Right lobe of liver (tissue), 6 donors: ENCODE measurements around the gene TBX1. TPM values are rescaled to one million over a fixed set of nuclear protein-coding genes. Genes with fewer than 3 reads are reported as not detected.

Experiments
- ATAC-seq, 4 donors: fragments of 200-7000 bp; cut with Tn5 transposase; one replicate each; pipeline ENCODE4 v1.9.1; 2020; ENCODE audit warnings: mild to moderate bottlenecking in 4 of 4, moderate library complexity in 4 of 4
- DNase-seq, 3 donors: peaks; one replicate each; pipeline ENCODE4 v3.0.0-alpha.2; 2020
- H3K27ac ChIP-seq, 3 donors: fragments of 200-600 bp; one replicate each; pipeline ENCODE4 v1.8.0; 2022
- H3K27me3 ChIP-seq, 2 donors: fragments of 200-600 bp; one replicate each; pipeline ENCODE4 v1.8.0; 2022
- H3K36me3 ChIP-seq, 4 donors: fragments of 200-600 bp; sonication (generic) in 1 of 4; one replicate each; pipeline versions ENCODE4 v1.5.1 to v1.8.0; 2017 to 2022; ENCODE audit warnings: control low read depth in 1 of 4
- H3K4me1 ChIP-seq, 4 donors: fragments of 200-600 bp; sonication (generic) in 1 of 4; one replicate each; pipeline versions ENCODE4 v1.5.1 to v1.8.0; 2017 to 2022; ENCODE audit warnings: control low read depth in 1 of 4
- H3K4me3 ChIP-seq, 3 donors: fragments of 200-600 bp; one replicate each; pipeline ENCODE4 v1.8.0; 2022
- H3K9me3 ChIP-seq, 4 donors: fragments of 200-600 bp; sonication (generic) in 1 of 4; one replicate each; pipeline versions ENCODE4 v1.5.1 to v1.8.0; 2017 to 2022; ENCODE audit warnings: control low read depth in 1 of 4
- POLR2A ChIP-seq: fragments of 450-650 bp; IDR thresholded peaks from one replicate; pipeline ENCODE4 v1.6.1; 2017; ENCODE audit warnings: antibody characterized with exemption, mild to moderate bottlenecking
- WGBS: methylation state at CpG from one replicate; pipeline ENCODE4 v1.1.6; 2018; ENCODE audit warnings: low coverage, low lambda C conversion rate; ENCODE audit not compliant: insufficient coverage; ENCODE audit errors: missing lambda C conversion rate; 5-methylcytosine and 5-hydroxymethylcytosine counted together
- intact Hi-C, 2 donors: fragments of 100-400 bp; cut with DNase I; formaldehyde crosslinking; loops; one replicate each; pipeline versions ENCODE4 v1.11.2 to v1.14.1; 2022
- total RNA-seq, 6 experiments: library from RNA; depleted of rRNA in 2 of 6; stranded (reverse); fragments of >200 nt in 2 of 6; fragmentation: NEBNext Ultra II Directional in 3 of 6; extraction: Animal tissue kit (Norgen Biotek cat#: 25700) in 3 of 6; gene quantifications; one replicate each; pipeline versions ENCODE4 v1.1.0 to v1.2.4, GENCODE V29; 2016 to 2023
- TF ChIP-seq, protein P1 (sequence below), 4 donors: fragments of 200-600 bp in 3 of 4; fragments of 450-650 bp in 1 of 4; IDR thresholded peaks; one replicate each; pipeline versions ENCODE4 v1.5.1 to v1.8.0; 2016 to 2022; ENCODE audit warnings: antibody characterized with exemption in 4 of 4, mild to moderate bottlenecking in 2 of 4
- donor health status: DM: no; HTN: yes; CAD: no.
- donor health status: DM: no; HTN: no; CAD: no.
- donor health status: DM: no; HTN: no; CAD: no.
- donor health status: DM: no; HTN: yes; CAD: no.
- donor health status: DM: no; HTN: yes; CAD: no.

Gene TBX1
- total RNA-seq, 6 experiments from 2014 or later, result 0.24 to 0.37 (median 0.30) TPM; not detected in 2

DNA sequence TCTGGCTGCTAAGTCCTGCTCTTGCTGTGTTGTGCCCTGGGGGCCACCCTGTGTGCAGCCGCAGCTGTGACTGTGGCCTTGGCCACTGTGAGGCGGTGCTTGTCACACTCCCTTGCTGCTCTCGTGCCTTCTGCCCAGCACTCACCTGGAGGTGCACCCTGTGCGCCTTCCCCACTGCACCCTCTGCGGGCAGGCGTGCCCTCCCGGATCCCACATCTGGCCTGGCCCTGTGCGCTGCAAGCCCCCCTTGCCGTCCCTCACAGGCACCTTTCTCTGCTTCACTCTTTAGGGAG, 27.2 kb downstream of the TBX1 start:
- intact Hi-C loops, result loop anchor here in 1 of 2 donors (10.0 kb wide), 1 partner anchor 107 kb away; no protein-coding TSS in a partner anchor
- no peaks in the 10 kb centered on the region for H3K4me1 ChIP-seq
- no peak overlapping the region for H3K4me3 ChIP-seq
- ATAC-seq (no peak), DNase-seq (peak in 1 of 3 donors; percentile 15)
- H3K27me3 ChIP-seq, result no peaks in the 10 kb centered on the region
- no peaks in the 10 kb centered on the region for H3K36me3 ChIP-seq
- no peak for TF ChIP-seq POLR2A
- TF ChIP-seq, protein P1, sequence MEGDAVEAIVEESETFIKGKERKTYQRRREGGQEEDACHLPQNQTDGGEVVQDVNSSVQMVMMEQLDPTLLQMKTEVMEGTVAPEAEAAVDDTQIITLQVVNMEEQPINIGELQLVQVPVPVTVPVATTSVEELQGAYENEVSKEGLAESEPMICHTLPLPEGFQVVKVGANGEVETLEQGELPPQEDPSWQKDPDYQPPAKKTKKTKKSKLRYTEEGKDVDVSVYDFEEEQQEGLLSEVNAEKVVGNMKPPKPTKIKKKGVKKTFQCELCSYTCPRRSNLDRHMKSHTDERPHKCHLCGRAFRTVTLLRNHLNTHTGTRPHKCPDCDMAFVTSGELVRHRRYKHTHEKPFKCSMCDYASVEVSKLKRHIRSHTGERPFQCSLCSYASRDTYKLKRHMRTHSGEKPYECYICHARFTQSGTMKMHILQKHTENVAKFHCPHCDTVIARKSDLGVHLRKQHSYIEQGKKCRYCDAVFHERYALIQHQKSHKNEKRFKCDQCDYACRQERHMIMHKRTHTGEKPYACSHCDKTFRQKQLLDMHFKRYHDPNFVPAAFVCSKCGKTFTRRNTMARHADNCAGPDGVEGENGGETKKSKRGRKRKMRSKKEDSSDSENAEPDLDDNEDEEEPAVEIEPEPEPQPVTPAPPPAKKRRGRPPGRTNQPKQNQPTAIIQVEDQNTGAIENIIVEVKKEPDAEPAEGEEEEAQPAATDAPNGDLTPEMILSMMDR (IDR thresholded peaks at IDR 0.05), result no peak
- H3K9me3 ChIP-seq, result no peaks in the 10 kb centered on the region
- WGBS, result no CpG with 5 or more reads among the region's 9 CpGs
- H3K27ac ChIP-seq, result no peak overlapping the region

DNA sequence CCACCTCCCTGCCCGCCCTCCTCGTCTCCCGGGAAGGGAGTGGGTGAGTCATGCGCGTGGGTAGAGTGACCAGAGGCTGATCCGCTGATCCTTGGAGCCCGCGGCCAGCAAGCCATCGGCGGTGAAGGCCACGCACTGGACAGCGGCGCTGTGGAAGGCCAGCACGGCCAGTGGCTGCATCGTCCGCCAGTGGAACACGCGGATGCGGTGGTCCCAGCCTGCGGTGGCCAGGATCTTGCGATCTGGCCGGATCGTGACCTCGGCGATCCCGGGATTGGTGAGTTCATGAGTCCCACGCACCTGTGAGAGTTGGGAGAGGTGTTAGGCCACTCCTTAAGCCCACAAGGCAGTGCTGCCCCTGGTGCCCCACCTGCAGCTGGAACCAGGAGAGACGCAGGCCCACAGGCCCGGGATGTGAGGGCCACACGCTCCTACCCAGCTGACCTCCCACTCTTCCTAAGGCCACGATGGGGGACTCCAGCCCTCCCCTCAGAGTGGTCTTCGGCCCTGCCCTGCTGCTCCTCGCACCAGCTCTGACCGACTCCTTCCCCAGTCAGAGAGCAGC, 28.2 kb downstream of the TBX1 start:
- Histone ChIP-seq H3K27me3 (no peaks in the 10 kb centered on the region), H3K36me3 (no peaks in the 10 kb centered on the region), H3K4me1 (no peaks in the 10 kb centered on the region), H3K9me3 (no peaks in the 10 kb centered on the region), H3K4me3 (no peak overlapping the region), H3K27ac (no peak overlapping the region)
- DNase-seq (peak in 2 of 3 donors; percentile 10 to 47), ATAC-seq (no peak)
- intact Hi-C loops, result loop anchor here in 1 of 2 donors (10.0 kb wide), 1 partner anchor 106 kb away; no protein-coding TSS in a partner anchor
- WGBS, result no CpG with 5 or more reads among the region's 34 CpGs
- TF ChIP-seq, protein P1 (IDR thresholded peaks at IDR 0.05), result no peak
- TF ChIP-seq POLR2A, result no peak

DNA sequence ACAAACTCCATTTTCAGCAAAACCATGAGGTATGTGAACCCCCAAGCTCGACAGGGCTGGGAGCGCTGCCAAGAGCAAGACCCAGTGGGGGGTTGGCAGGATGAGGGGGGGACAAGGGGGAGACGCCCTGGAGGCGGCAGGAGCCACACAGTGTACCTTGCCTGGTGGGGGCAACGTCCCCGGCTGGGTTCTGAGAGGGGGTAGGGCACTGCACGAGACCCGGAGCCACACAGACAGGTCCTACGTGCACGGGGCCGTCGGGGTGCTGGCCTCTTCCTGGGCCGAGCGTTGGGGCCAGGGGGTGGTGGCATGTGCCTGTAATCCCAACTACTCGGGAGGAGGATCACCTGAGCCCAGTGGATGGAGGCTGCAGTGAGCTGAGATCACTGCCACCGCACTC, 28.8 kb downstream of the TBX1 start:
- no peaks in the 10 kb centered on the region for H3K9me3 ChIP-seq
- WGBS, result no CpG with 5 or more reads among the region's 16 CpGs
- no peak for TF ChIP-seq POLR2A
- TF ChIP-seq, protein P1 (IDR thresholded peaks at IDR 0.05), result no peak
- no peak overlapping the region for H3K4me3 ChIP-seq
- H3K27ac ChIP-seq, result no peak overlapping the region
- no peaks in the 10 kb centered on the region for H3K4me1 ChIP-seq
- intact Hi-C loops, result loop anchor here in 1 of 2 donors (10.0 kb wide), 1 partner anchor 105 kb away; no protein-coding TSS in a partner anchor
- DNase-seq (peak in 2 of 3 donors; percentile 14 to 42), ATAC-seq (no peak)
- no peaks in the 10 kb centered on the region for H3K27me3 ChIP-seq
- H3K36me3 ChIP-seq, result no peaks in the 10 kb centered on the region

DNA sequence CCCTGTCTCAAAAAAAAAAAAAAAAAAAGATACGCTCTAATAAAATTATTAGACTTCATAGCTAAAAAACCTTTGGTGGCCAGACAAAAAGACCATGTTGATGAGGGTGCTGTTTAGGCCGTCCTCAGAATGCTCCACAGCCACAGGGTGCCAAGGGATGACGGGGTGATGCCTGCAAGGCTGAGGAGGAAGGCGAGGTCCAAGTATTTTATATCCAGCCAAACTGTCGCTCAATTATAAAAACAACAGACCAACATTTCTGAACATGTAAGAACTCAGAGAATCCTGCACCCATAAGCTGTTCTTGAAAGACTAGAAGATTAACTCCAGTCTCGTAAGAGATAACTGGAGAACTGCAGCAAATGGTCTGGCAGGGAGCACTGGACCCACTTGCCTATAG, 29.2 kb downstream of the TBX1 start:
- H3K9me3 ChIP-seq, result no peaks in the 10 kb centered on the region
- H3K27me3 ChIP-seq, result no peaks in the 10 kb centered on the region
- intact Hi-C loops, result loop anchor here in 1 of 2 donors (10.0 kb wide), 1 partner anchor 105 kb away; no protein-coding TSS in a partner anchor
- TF ChIP-seq, protein P1 (IDR thresholded peaks at IDR 0.05), result no peak
- TF ChIP-seq POLR2A, result no peak
- H3K27ac ChIP-seq, result no peak overlapping the region
- WGBS, result 85% methylated on average over 6 of the region's 6 CpGs
- DNase-seq (peak in 1 of 3 donors; percentile 5), ATAC-seq (no peak)
- H3K4me1 ChIP-seq, result no peaks in the 10 kb centered on the region
- H3K4me3 ChIP-seq, result no peak overlapping the region
- H3K36me3 ChIP-seq, result no peaks in the 10 kb centered on the region

DNA sequence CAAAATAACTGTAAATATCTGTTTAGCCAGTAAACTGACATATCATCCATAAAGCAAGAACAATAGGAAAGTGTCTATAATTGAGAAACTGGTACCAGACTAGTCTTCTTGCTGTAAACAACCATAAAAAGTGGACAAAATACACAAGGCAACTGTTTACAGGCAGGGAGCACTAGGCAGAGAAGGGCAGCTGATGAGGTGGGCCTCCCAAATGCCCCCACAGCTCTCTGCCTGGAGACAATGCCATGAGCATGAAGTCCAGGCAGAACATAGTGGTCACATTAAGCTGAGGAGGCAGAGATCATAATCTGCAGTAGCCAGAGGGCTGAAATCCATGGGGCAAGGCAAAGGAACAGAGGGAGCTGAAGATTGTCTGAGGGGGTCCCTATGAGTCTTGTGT, 30.7 kb downstream of the TBX1 start:
- Histone ChIP-seq H3K36me3 (no peaks in the 10 kb centered on the region), H3K4me3 (no peak overlapping the region), H3K4me1 (no peaks in the 10 kb centered on the region), H3K27me3 (no peaks in the 10 kb centered on the region), H3K27ac (no peak overlapping the region), H3K9me3 (no peaks in the 10 kb centered on the region)
- no peak for TF ChIP-seq POLR2A
- TF ChIP-seq, protein P1 (IDR thresholded peaks at IDR 0.05), result no peak
- intact Hi-C loops, result no loop called here
- ATAC-seq, result no peak
- peak in 1 of 3 donors; percentile 7 for DNase-seq
